C4-2B (cell line): ENCODE data around the gene SMARCA5.
A peak's percentile ranks its signal among the peaks of the same experiment; 100 is the strongest.

ENCODE experiments used
- H3K27ac ChIP-seq: fragments of 450-650 bp; 2 replicates; pipeline ENCODE4 v1.5.1; 2017
- CTCF ChIP-seq: fragments of 450-650 bp; conservative IDR thresholded peaks from 2 replicates; pipeline ENCODE4 v1.5.1; 2017; ENCODE audit warnings: mild to moderate bottlenecking
- ZFX ChIP-seq: fragments of 450-650 bp; IDR thresholded peaks from 2 replicates; pipeline ENCODE4 v1.6.1; 2017

SMARCA5 gene

GRCh38 chr4:143558823-143559756, 45.6 kb downstream of the SMARCA5 start:
- TF ChIP-seq ZFX (no peak), CTCF (peak; percentile 80)
- H3K27ac ChIP-seq, result no peak overlapping the region

GRCh38 chr4:143559757-143560147, 46.2 kb downstream of the SMARCA5 start:
- no peak overlapping the region for H3K27ac ChIP-seq
- no peak for TF ChIP-seq CTCF
- no peak for TF ChIP-seq ZFX

- no peak overlapping the region for H3K27ac ChIP-seq
- TF ChIP-seq ZFX, result no peak
- no peak for TF ChIP-seq CTCF
Measured at GRCh38 chr4:143564472-143564871, 51.0 kb downstream of the SMARCA5 start.

- TF ChIP-seq ZFX (no peak), CTCF (no peak)
- H3K27ac ChIP-seq, result no peak overlapping the region
Measured at GRCh38 chr4:143575331-143575730, 61.8 kb downstream of the SMARCA5 start.

- TF ChIP-seq ZFX (no peak), CTCF (no peak)
- no peak overlapping the region for H3K27ac ChIP-seq
Measured at GRCh38 chr4:143581331-143581946, 67.9 kb downstream of the SMARCA5 start.

- H3K27ac ChIP-seq, result no peak overlapping the region
- no peak for TF ChIP-seq CTCF
Measured at GRCh38 chr4:143585548-143585947, 72.0 kb downstream of the SMARCA5 start.

GRCh38 chr4:143586080-143586479, 72.6 kb downstream of the SMARCA5 start:
- no peak for TF ChIP-seq ZFX
- no peak for TF ChIP-seq CTCF
- H3K27ac ChIP-seq, result no peak overlapping the region
